Endodermal cell (in vitro differentiated cells): ENCODE measurements around the gene GDF15. TPM values are rescaled to one million over a fixed set of nuclear protein-coding genes. Genes with fewer than 3 reads are reported as not detected.
"Not testable (repeated sequence)": the region's sequence is repeated elsewhere in the genome, so short reads cannot be mapped to it uniquely, and the experiment has no call there.

Experiments used
- DNase-seq: peaks from one replicate; pipeline ENCODE4 v3.0.0-alpha.2; 2017
- H3K27ac ChIP-seq: 2 replicates; pipeline ENCODE4 v1.5.1; 2013; ENCODE audit warnings: mild to moderate bottlenecking, low read depth, low read length, moderate library complexity
- H3K27me3 ChIP-seq: 2 replicates; pipeline ENCODE4 v1.6.1; 2013; ENCODE audit warnings: mild to moderate bottlenecking, low read length, moderate library complexity; ENCODE audit not compliant: insufficient read depth, control insufficient read depth, poor library complexity, severe bottlenecking
- H3K36me3 ChIP-seq: 2 replicates; pipeline ENCODE4 v1.7.0; 2013; ENCODE audit warnings: mild to moderate bottlenecking, low read length, moderate library complexity; ENCODE audit not compliant: control insufficient read depth, insufficient read depth
- H3K4me1 ChIP-seq: one replicate; pipeline ENCODE4 v1.7.0; 2013; ENCODE audit warnings: low read length; ENCODE audit not compliant: control insufficient read depth, insufficient read depth
- H3K4me3 ChIP-seq: 2 replicates; pipeline ENCODE4 v1.5.1; 2013; ENCODE audit warnings: mild to moderate bottlenecking, low read length, moderate library complexity
- H3K9ac ChIP-seq: 2 replicates; pipeline ENCODE4 v1.6.1; 2013; ENCODE audit warnings: mild to moderate bottlenecking, low read length, moderate library complexity; ENCODE audit not compliant: poor library complexity, severe bottlenecking; ENCODE audit errors: extremely low read depth
- H3K9me3 ChIP-seq: 2 replicates; pipeline ENCODE4 v1.6.1; 2013; ENCODE audit warnings: mild to moderate bottlenecking, low read length, moderate library complexity; ENCODE audit not compliant: control insufficient read depth
- H3K27ac Mint-ChIP-seq: 2 replicates; pipeline ENCODE4 v1.8.0; 2020; ENCODE audit warnings: mixed read lengths
- H3K27me3 Mint-ChIP-seq: 2 replicates; pipeline ENCODE4 v1.8.0; 2021; ENCODE audit warnings: mild to moderate bottlenecking, mixed read lengths; ENCODE audit not compliant: insufficient read depth
- H3K36me3 Mint-ChIP-seq: 2 replicates; pipeline ENCODE4 v1.8.0; 2020; ENCODE audit warnings: low read depth, mixed read lengths
- H3K4me1 Mint-ChIP-seq: 2 replicates; pipeline ENCODE4 v1.8.0; 2020; ENCODE audit warnings: mixed read lengths
- H3K4me3 Mint-ChIP-seq: 2 replicates; pipeline ENCODE4 v1.8.0; 2020; ENCODE audit warnings: mild to moderate bottlenecking, moderate library complexity, mixed read lengths
- H3K9me3 Mint-ChIP-seq: 2 replicates; pipeline ENCODE4 v1.8.0; 2020; ENCODE audit warnings: mild to moderate bottlenecking, mixed read lengths
- WGBS, 2 experiments: methylation state at CpG; one replicate each; pipeline versions ENCODE4 v1.1.5 to v1.1.7; 2013; ENCODE audit warnings: missing lambda C conversion rate in 2 of 2, mixed read lengths in 1 of 2; ENCODE audit not compliant: insufficient coverage in 1 of 2, insufficient read length in 1 of 2; 5-methylcytosine and 5-hydroxymethylcytosine counted together
- total RNA-seq, 2 donors: library from RNA; stranded (reverse); fragmentation: NEBNext Ultra II Directional in 1 of 2; extraction: Animal tissue kit (Norgen Biotek cat#: 25700) in 1 of 2; gene quantifications; 2 replicates in 1 of 2; 3 replicates in 1 of 2; pipeline ENCODE4 v1.2.1, GENCODE V29; 2021
- TF ChIP-seq, protein P1 (sequence below): fragments of 200-600 bp; sonication (generic); conservative IDR thresholded peaks from 2 replicates; pipeline ENCODE4 v1.5.0; 2021; ENCODE audit warnings: antibody characterized with exemption, mild to moderate bottlenecking

Gene GDF15
- total RNA-seq, 2 donors from 2014 or later, result 0.90 to 2.2 TPM

DNA sequence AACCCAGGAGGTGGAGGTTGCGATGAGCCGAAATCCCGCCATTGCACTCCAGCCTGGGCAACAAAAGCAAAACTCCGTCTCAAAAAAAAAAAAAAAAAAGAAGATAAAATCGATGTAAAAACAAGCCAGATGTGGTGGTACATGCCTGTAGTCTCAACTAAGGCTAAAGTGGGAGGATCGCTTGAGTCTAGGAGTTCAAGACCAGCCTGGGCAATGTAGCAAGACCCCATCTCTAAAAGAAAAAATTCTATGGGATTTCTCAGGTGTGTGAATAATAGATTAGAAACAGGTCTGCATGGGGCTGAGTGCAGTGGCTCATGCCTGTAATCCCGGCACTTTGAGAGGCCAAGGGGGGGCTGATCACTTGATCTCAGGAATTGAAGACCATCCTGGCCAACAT lies 34.4 kb upstream of the GDF15 start:
- no peaks in the 10 kb centered on the region for H3K9me3 ChIP-seq
- no peak for DNase-seq
- H3K27ac Mint-ChIP-seq, result no peak overlapping the region
- peaks cover 3% of the 10 kb centered on the region for H3K36me3 ChIP-seq
- no peak overlapping the region for H3K9ac ChIP-seq
- no peaks in the 10 kb centered on the region for H3K27me3 Mint-ChIP-seq
- TF ChIP-seq, protein P1, sequence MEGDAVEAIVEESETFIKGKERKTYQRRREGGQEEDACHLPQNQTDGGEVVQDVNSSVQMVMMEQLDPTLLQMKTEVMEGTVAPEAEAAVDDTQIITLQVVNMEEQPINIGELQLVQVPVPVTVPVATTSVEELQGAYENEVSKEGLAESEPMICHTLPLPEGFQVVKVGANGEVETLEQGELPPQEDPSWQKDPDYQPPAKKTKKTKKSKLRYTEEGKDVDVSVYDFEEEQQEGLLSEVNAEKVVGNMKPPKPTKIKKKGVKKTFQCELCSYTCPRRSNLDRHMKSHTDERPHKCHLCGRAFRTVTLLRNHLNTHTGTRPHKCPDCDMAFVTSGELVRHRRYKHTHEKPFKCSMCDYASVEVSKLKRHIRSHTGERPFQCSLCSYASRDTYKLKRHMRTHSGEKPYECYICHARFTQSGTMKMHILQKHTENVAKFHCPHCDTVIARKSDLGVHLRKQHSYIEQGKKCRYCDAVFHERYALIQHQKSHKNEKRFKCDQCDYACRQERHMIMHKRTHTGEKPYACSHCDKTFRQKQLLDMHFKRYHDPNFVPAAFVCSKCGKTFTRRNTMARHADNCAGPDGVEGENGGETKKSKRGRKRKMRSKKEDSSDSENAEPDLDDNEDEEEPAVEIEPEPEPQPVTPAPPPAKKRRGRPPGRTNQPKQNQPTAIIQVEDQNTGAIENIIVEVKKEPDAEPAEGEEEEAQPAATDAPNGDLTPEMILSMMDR, result no peak
- no peaks in the 10 kb centered on the region for H3K9me3 Mint-ChIP-seq
- H3K4me1 Mint-ChIP-seq, result no peaks in the 10 kb centered on the region
- H3K4me3 Mint-ChIP-seq, result no peak overlapping the region
- H3K27ac ChIP-seq, result no peak overlapping the region
- H3K27me3 ChIP-seq, result no peaks in the 10 kb centered on the region
- no peak overlapping the region for H3K4me3 ChIP-seq
- no peaks in the 10 kb centered on the region for H3K4me1 ChIP-seq
- 93 to 94% methylated on average over 5 to 7 of the region's 7 CpGs for WGBS, 2 experiments
- H3K36me3 Mint-ChIP-seq, result no peaks in the 10 kb centered on the region

DNA sequence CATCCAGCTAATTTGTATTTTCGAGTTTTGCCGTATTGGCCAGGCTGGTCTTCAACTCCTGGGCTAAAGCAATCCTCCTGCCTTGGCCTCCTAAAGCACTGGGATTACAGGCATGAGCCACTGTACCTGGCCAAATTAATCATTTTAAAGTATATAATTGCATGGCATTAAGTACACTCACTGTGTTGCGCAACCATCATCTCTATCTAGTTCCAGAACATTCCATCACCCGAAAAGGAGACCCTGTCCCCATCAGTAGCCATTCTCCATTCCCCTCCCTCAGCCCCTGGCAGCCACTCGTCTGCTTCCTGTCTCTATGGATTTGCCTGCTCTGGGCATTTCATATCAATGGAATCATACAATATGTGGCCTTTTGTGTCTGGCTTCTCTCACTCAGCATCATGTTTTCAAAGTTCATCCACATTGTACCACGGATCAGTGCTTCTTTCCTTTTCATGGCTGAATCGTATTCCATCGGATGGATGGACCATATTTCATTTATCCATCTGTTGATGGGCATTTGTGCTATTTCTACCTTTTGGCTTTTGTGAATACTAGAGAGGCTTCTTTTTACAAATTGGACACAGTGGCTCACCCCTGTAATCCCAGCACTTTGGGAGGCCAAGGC lies 32.5 kb upstream of the GDF15 start:
- no peaks in the 10 kb centered on the region for H3K27me3 Mint-ChIP-seq
- Histone ChIP-seq H3K27me3 (no peaks in the 10 kb centered on the region), H3K4me3 (no peak overlapping the region), H3K27ac (no peak overlapping the region), H3K9me3 (peaks cover 8% of the 10 kb centered on the region), H3K36me3 (peaks cover 18% of the 10 kb centered on the region), H3K4me1 (no peaks in the 10 kb centered on the region), H3K9ac (no peak overlapping the region)
- no peak overlapping the region for H3K4me3 Mint-ChIP-seq
- DNase-seq, result no peak
- peaks cover 5% of the 10 kb centered on the region for H3K9me3 Mint-ChIP-seq
- peaks cover 14% of the 10 kb centered on the region for H3K36me3 Mint-ChIP-seq
- no peak overlapping the region for H3K27ac Mint-ChIP-seq
- H3K4me1 Mint-ChIP-seq, result no peaks in the 10 kb centered on the region
- TF ChIP-seq, protein P1, result no peak
- WGBS, 2 experiments, result 88 to 92% methylated on average over 7 to 8 of the region's 8 CpGs

DNA sequence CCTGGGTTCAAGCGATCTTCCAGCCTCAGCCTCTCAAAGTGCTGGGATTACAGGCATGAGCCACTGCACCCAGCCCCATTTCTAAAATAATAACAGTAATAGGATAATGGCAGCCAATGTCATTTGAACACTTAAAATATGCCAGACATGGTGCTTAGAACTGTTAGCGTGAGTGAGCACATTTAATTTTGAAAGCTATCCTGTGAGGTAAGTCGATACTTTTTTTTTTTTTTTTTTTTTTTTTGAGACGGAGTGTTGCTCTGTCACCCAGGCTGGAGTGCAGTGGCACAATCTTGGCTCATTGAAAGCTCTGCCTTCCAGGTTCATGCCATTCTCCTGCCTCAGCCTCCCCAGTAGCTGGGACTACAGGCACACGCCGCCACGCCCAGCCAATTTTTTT lies 31.2 kb upstream of the GDF15 start:
- not testable (repeated sequence) for H3K9ac ChIP-seq, H3K4me3 Mint-ChIP-seq, H3K9me3 ChIP-seq, H3K27ac Mint-ChIP-seq, DNase-seq, H3K4me3 ChIP-seq, H3K27me3 ChIP-seq, H3K9me3 Mint-ChIP-seq, H3K27me3 Mint-ChIP-seq, H3K4me1 ChIP-seq, H3K27ac ChIP-seq, H3K4me1 Mint-ChIP-seq
- 95 to 98% methylated on average over 3 to 4 of the region's 7 CpGs for WGBS, 2 experiments
- H3K36me3 Mint-ChIP-seq, result peaks cover 22% of the 10 kb centered on the region
- peaks cover 18% of the 10 kb centered on the region for H3K36me3 ChIP-seq

DNA sequence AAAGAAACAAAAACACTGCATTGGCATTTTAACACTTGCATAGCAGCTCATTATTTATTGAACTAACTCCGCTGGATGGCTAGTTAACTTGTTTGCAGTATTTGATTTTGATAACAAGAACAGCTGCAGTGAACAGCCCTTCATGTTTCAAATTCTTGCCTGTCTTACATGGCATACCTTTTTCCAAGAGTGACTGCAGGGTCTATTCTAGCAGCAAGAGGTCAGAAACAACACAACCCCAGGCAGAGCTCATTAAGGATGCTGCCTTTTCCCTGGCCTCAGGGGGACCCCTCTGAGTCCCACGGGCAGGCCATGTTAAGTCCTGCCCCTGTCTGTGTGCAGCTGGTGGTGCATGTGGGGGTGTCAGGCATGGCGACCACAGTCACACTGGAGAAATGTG lies 28.9 kb upstream of the GDF15 start:
- WGBS, 2 experiments, result 91 to 100% methylated on average over 2 to 3 of the region's 3 CpGs
- H3K36me3 Mint-ChIP-seq, result peaks cover 23% of the 10 kb centered on the region

More for the DNA sequence above, 28.9 kb upstream of the GDF15 start:
- H3K27me3 Mint-ChIP-seq, result no peaks in the 10 kb centered on the region
- peaks cover 5% of the 10 kb centered on the region for H3K9me3 Mint-ChIP-seq
- TF ChIP-seq, protein P1, result no peak
- Histone ChIP-seq H3K4me1 (no peaks in the 10 kb centered on the region), H3K27me3 (no peaks in the 10 kb centered on the region), H3K36me3 (peaks cover 18% of the 10 kb centered on the region), H3K9ac (no peak overlapping the region), H3K27ac (no peak overlapping the region), H3K4me3 (no peak overlapping the region), H3K9me3 (peaks cover 8% of the 10 kb centered on the region)
- no peak overlapping the region for H3K27ac Mint-ChIP-seq
- H3K4me1 Mint-ChIP-seq, result no peaks in the 10 kb centered on the region
- H3K4me3 Mint-ChIP-seq, result no peak overlapping the region
- DNase-seq, result no peak
